GM12878 (cell line): Measurements from ENCODE around the gene RENBP. TPM values are rescaled to one million over a fixed set of nuclear protein-coding genes. Genes with fewer than 3 reads are reported as not detected.

ENCODE experiments used
- BACH1 ChIP-seq: fragments of 450-650 bp; IDR thresholded peaks from 2 replicates; pipeline ENCODE4 v1.6.1; 2017; ENCODE audit warnings: mild to moderate bottlenecking, borderline replicate concordance
- CBX5 ChIP-seq: sonication (generic); IDR thresholded peaks from 2 replicates; pipeline ENCODE4 v1.6.1; 2016; ENCODE audit warnings: low read depth, moderate library complexity, mild to moderate bottlenecking, inconsistent platforms
- EGR1 ChIP-seq, 2 experiments: IDR thresholded peaks; 1 replicate in 1 of 2; 2 replicates in 1 of 2; pipeline ENCODE4 v1.6.1; 2011 to 2012; ENCODE audit warnings: low read depth in 2 of 2, low read length in 2 of 2, borderline replicate concordance in 1 of 2, mild to moderate bottlenecking in 1 of 2, moderate library complexity in 1 of 2
- EP300 ChIP-seq, 2 experiments: fragments of 150-350 bp in 1 of 2; IDR thresholded peaks; 2 replicates each; pipeline ENCODE4 v1.6.1; 2011 to 2012; ENCODE audit warnings: low read depth in 2 of 2, low read length in 2 of 2, borderline replicate concordance in 1 of 2, improper control_type of control experiment in 1 of 2, inconsistent platforms in 1 of 2; ENCODE audit not compliant: control insufficient read depth in 1 of 2
- IKZF1 ChIP-seq: fragments of 450-650 bp; conservative IDR thresholded peaks from 2 replicates; pipeline ENCODE4 v1.6.1; 2017; ENCODE audit warnings: antibody characterized with exemption, mild to moderate bottlenecking
- IKZF2 ChIP-seq, 2 experiments: fragments of 450-650 bp; IDR thresholded peaks; 2 replicates each; pipeline ENCODE4 v1.6.1; 2017; ENCODE audit warnings: mild to moderate bottlenecking in 2 of 2, moderate library complexity in 2 of 2
- IRF3 ChIP-seq: fragments of 450-650 bp; IDR thresholded peaks from 2 replicates; pipeline ENCODE4 v1.6.1; 2014; ENCODE audit warnings: mild to moderate bottlenecking
- IRF5 ChIP-seq: fragments of 450-650 bp; IDR thresholded peaks from 2 replicates; pipeline ENCODE4 v1.6.1; 2017; ENCODE audit warnings: borderline replicate concordance
- KLF5 ChIP-seq: fragments of 450-650 bp; IDR thresholded peaks from 2 replicates; pipeline ENCODE4 v1.6.1; 2014; ENCODE audit warnings: mild to moderate bottlenecking; ENCODE audit not compliant: partially characterized antibody
- NFIC ChIP-seq: IDR thresholded peaks from 2 replicates; pipeline ENCODE4 v1.6.1; 2012; ENCODE audit warnings: low read depth, mild to moderate bottlenecking, inconsistent platforms, low read length, moderate library complexity
- NFXL1 ChIP-seq: fragments of 450-650 bp; IDR thresholded peaks from 2 replicates; pipeline ENCODE4 v1.6.1; 2017; ENCODE audit warnings: antibody characterized with exemption, mild to moderate bottlenecking, borderline replicate concordance
- NFYA ChIP-seq: IDR thresholded peaks from 2 replicates; pipeline ENCODE4 v1.6.1; 2011; ENCODE audit warnings: low read depth, mild to moderate bottlenecking, low read length, improper control_type of control experiment, borderline replicate concordance
- NR2F1 ChIP-seq: fragments of 450-650 bp; conservative IDR thresholded peaks from 2 replicates; pipeline ENCODE4 v1.6.1; 2017; ENCODE audit warnings: mild to moderate bottlenecking
- PKNOX1 ChIP-seq: fragments of 450-650 bp; IDR thresholded peaks from 2 replicates; pipeline ENCODE4 v1.6.1; 2016; ENCODE audit warnings: mild to moderate bottlenecking
- RAD21 ChIP-seq: IDR thresholded peaks from 2 replicates; pipeline ENCODE4 v1.6.1; 2011; ENCODE audit warnings: mild to moderate bottlenecking, low read depth, low read length, moderate library complexity; ENCODE audit not compliant: insufficient read depth
- RELA ChIP-seq: fragments of 450-650 bp; IDR thresholded peaks from 2 replicates; pipeline ENCODE4 v1.8.0; 2014; ENCODE audit warnings: borderline replicate concordance; ENCODE audit not compliant: partially characterized antibody
- SREBF1 ChIP-seq: IDR thresholded peaks from 2 replicates; pipeline ENCODE4 v1.6.1; 2012; ENCODE audit warnings: mild to moderate bottlenecking, low read length
- STAT1 ChIP-seq: fragments of 450-650 bp; conservative IDR thresholded peaks from 2 replicates; pipeline ENCODE4 v1.6.1; 2014; ENCODE audit warnings: antibody characterized with exemption, mild to moderate bottlenecking
- TCF12 ChIP-seq: IDR thresholded peaks from 2 replicates; pipeline ENCODE4 v1.6.1; 2011; ENCODE audit warnings: low read depth, mild to moderate bottlenecking, low read length
- TCF3 ChIP-seq: IDR thresholded peaks from 2 replicates; pipeline ENCODE4 v1.6.1; 2012; ENCODE audit warnings: low read depth, mild to moderate bottlenecking, low read length, borderline replicate concordance; ENCODE audit not compliant: insufficient read depth
- ZNF217 ChIP-seq: fragments of 450-650 bp; IDR thresholded peaks from 2 replicates; pipeline ENCODE4 v1.6.1; 2017; ENCODE audit warnings: antibody characterized with exemption, mild to moderate bottlenecking
- ZSCAN29 ChIP-seq: fragments of 450-650 bp; IDR thresholded peaks from 2 replicates; pipeline ENCODE4 v1.6.1; 2017; ENCODE audit warnings: mild to moderate bottlenecking, moderate library complexity
- polyA plus RNA-seq, 11 experiments: library from polyadenylated mRNA; depleted of rRNA in 4 of 11; unstranded in 6 of 11; stranded (reverse) in 5 of 11; fragments of >200 nt; fragmentation: Nextera tagmentation in 4 of 11; fragmentation: Illumina TruSeq in 1 of 11; extraction: Ambion mirVana in 4 of 11; extraction: Trizol in 1 of 11; gene quantifications; 1 replicate in 1 of 11; 2 replicates in 10 of 11; pipeline versions ENCODE4 v1.2.1 to v1.2.3, GENCODE V29; 2011 to 2016; ENCODE audit warnings: inconsistent platforms in 2 of 11, missing spikeins in 2 of 11, low read depth in 1 of 11
- total RNA-seq, 4 experiments: library from RNA; depleted of rRNA in 3 of 4; stranded (reverse); fragments of >200 nt in 3 of 4; fragmentation: Illumina TruSeq in 1 of 4; extraction: Trizol in 1 of 4; gene quantifications; 2 replicates each; pipeline versions ENCODE4 v1.2.1 to v1.2.3, GENCODE V29; 2013 to 2021
- TF ChIP-seq, protein P1 (sequence below): fragments of 450-650 bp; IDR thresholded peaks from 2 replicates; pipeline ENCODE4 v1.6.1; 2017; ENCODE audit warnings: low read depth, mild to moderate bottlenecking, moderate library complexity

RENBP gene
- total and polyA plus RNA-seq, 10 of the 15 experiments (the other 5 are each of a cell fraction or from before 2014, with no cell fraction given) = 0.36 to 4.9 (median 1.8) TPM; not detected in 3

DNA sequence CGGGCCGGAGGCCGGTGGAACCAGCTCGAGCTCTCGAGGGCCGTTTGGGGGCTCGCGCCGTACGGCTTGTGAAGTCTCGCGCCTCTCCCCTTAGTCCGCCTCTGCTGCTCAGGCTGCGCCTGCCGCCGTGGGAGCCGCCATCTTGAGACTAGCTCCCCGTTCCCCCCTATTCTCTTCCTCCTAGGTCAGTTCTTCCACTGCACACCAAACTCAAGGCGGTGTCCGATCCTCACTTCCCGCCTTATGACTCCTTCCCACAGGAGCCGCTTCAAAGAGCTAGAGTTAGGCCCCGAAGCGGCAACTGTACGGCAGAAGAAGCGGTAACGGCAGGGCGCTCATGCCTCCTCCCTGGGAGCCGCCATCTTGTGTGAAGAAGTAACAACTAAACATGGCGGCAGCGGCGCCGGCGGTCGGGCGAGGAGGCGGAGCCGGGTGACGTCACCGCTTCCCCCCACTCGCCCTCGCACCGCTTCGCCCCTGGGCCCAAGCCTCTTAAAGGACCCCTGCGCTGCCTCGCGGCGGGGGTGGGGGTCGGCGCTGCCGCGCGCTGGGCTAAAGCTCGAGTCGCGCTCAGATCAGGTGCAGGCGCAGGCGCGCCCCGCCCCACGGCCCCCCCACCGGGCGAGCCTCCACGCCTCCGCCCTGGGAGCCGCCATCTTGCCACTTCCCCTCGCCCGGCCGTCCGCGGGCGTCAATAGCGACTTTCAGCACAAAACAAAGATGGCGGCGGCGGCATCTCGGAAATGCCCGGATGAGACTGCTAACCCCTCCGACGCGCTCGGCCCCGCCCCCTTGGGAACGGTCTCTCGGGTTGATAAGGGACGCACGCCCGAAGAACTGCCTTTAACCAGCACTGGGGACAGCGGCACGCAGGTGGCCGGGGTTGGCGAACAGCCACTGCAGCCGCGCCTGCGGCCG is 27.3 kb upstream of the RENBP start, which contains the start of gene HCFC1 (continued):
- TF ChIP-seq, protein P1, sequence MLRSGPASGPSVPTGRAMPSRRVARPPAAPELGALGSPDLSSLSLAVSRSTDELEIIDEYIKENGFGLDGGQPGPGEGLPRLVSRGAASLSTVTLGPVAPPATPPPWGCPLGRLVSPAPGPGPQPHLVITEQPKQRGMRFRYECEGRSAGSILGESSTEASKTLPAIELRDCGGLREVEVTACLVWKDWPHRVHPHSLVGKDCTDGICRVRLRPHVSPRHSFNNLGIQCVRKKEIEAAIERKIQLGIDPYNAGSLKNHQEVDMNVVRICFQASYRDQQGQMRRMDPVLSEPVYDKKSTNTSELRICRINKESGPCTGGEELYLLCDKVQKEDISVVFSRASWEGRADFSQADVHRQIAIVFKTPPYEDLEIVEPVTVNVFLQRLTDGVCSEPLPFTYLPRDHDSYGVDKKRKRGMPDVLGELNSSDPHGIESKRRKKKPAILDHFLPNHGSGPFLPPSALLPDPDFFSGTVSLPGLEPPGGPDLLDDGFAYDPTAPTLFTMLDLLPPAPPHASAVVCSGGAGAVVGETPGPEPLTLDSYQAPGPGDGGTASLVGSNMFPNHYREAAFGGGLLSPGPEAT = peak; percentile 43
- no peak for TF ChIP-seq ZNF217
- TF ChIP-seq EP300 (IDR thresholded peaks at IDR 0.05; ENCODE audit: borderline replicate concordance in 1 of 2, control insufficient read depth in 1 of 2, low read depth in 2 of 2, low read length in 2 of 2) = no peak; a peak in 1 of 4 replicates
- TF ChIP-seq STAT1 = 0 out of 2 replicates have a peak, but pooled peaks have one; percentile 9
- peak; percentile 43 for TF ChIP-seq RELA
- no peak for TF ChIP-seq NFXL1
- no peak for TF ChIP-seq CBX5
- peak in 1 of 2 experiments; percentile 29; a peak in 1 of 3 replicates for TF ChIP-seq EGR1 (IDR thresholded peaks at IDR 0.05; ENCODE audit: borderline replicate concordance in 1 of 2, low read depth in 2 of 2, low read length in 2 of 2)
- peak; percentile 9; the same call in 1 of the 2 replicates for TF ChIP-seq BACH1
- peak; percentile 27; the same call in 1 of the 2 replicates for TF ChIP-seq NR2F1
- TF ChIP-seq IKZF1 = peak; percentile 3; the same call in 1 of the 2 replicates
- TF ChIP-seq SREBF1 = no peak
- TF ChIP-seq ZSCAN29 = no peak
- TF ChIP-seq NFIC = no peak
- peak; percentile 54; the same call in 1 of the 2 replicates for TF ChIP-seq PKNOX1
- 0 out of 2 replicates have a peak, but pooled peaks have one; percentile 12 for TF ChIP-seq TCF3
- peak; percentile 68; the same call in 1 of the 2 replicates for TF ChIP-seq TCF12
- TF ChIP-seq IRF3 = no peak
- TF ChIP-seq KLF5 = no peak
- TF ChIP-seq IKZF2 (IDR thresholded peaks at IDR 0.05) = no peak
- no peak for TF ChIP-seq IRF5
- no peak for TF ChIP-seq RAD21
- no peak for TF ChIP-seq NFYA
